CD4-positive, alpha-beta T cell treated with Interleukin-2 at 100 ng/mL for 4 hours (primary cell): ENCODE data around the gene PCNT.

ENCODE experiments used
- DNase-seq: peaks from one replicate; pipeline ENCODE4 v3.0.0-alpha.2; 2020; ENCODE audit warnings: low spot score

Gene PCNT

GRCh38 chr21:46323710-46324389, at the start of gene PCNT, which contains the start of gene C21orf58:
TSS of gene PCNT (plus strand) at chr21:46324156. CDS start at chr21:46324229, 73 bp downstream.
TSS of gene C21orf58 (minus strand) at chr21:46323870. CDS start at chr21:46322738, 1,132 bp downstream.
- DNase-seq: peak; percentile 98

- no peak for DNase-seq
Measured at GRCh38 chr21:46274797-46275390, 49.1 kb upstream of the PCNT start.

- no peak for DNase-seq
Measured at GRCh38 chr21:46284077-46284644, 39.8 kb upstream of the PCNT start.

GRCh38 chr21:46284733-46285132, 39.2 kb upstream of the PCNT start:
- DNase-seq: no peak

- no peak for DNase-seq
Measured at GRCh38 chr21:46285206-46285661, 38.7 kb upstream of the PCNT start, which contains the start of gene MCM3AP. TSS of gene MCM3AP (minus strand) at chr21:46285611. CDS start at chr21:46285286, 325 bp downstream.

- peak; percentile 84 for DNase-seq
Measured at GRCh38 chr21:46285761-46286647, 38.0 kb upstream of the PCNT start, which contains the start of gene YBEY. TSS of gene YBEY (plus strand) at chr21:46286342. CDS start at chr21:46286914, 572 bp downstream.

GRCh38 chr21:46286648-46287002, 37.3 kb upstream of the PCNT start:
- DNase-seq: no peak

- no peak for DNase-seq
Measured at GRCh38 chr21:46287541-46287940, 36.4 kb upstream of the PCNT start.

GRCh38 chr21:46289655-46290179, 34.2 kb upstream of the PCNT start:
- no peak for DNase-seq

GRCh38 chr21:46291561-46291960, 32.4 kb upstream of the PCNT start:
- DNase-seq: no peak

GRCh38 chr21:46294647-46295176, 29.2 kb upstream of the PCNT start:
- DNase-seq: no peak

GRCh38 chr21:46295177-46295770, 28.7 kb upstream of the PCNT start:
- no peak for DNase-seq

- peak; percentile 36 for DNase-seq
Measured at GRCh38 chr21:46295996-46296752, 27.8 kb upstream of the PCNT start.

- DNase-seq: no peak
Measured at GRCh38 chr21:46297338-46298271, 26.4 kb upstream of the PCNT start.

- no peak for DNase-seq
Measured at GRCh38 chr21:46299167-46299566, 24.8 kb upstream of the PCNT start.

GRCh38 chr21:46301759-46302158, 22.2 kb upstream of the PCNT start:
- DNase-seq: no peak

GRCh38 chr21:46304437-46304836, 19.5 kb upstream of the PCNT start:
- no peak for DNase-seq

GRCh38 chr21:46304955-46305354, 19.0 kb upstream of the PCNT start:
- DNase-seq: no peak

GRCh38 chr21:46307625-46308024, 16.3 kb upstream of the PCNT start:
- no peak for DNase-seq
